K562 (cell line): Measurements from ENCODE around the gene SOAT2. TPM values are rescaled to one million over a fixed set of nuclear protein-coding genes. Genes with fewer than 3 reads are reported as not detected.
A peak's percentile ranks its signal among the peaks of the same experiment; 100 is the strongest.

Source experiments
- GABPB2 ChIP-seq: fragments of 250-450 bp; sonication (Bioruptor Pico); conservative IDR thresholded peaks from 2 replicates; pipeline ENCODE4 v1.5.1; 2021; ENCODE audit warnings: mild to moderate bottlenecking
- JUND ChIP-seq, 2 experiments: IDR thresholded peaks; 2 replicates in 1 of 2; 3 replicates in 1 of 2; pipeline ENCODE4 v1.6.1; 2011; ENCODE audit warnings: borderline replicate concordance in 2 of 2, low read depth in 2 of 2, low read length in 2 of 2, improper control_type of control experiment in 1 of 2, missing biosample characterization in 1 of 2, missing genetic modification characterization in 1 of 2, missing genetic modification reagents in 1 of 2
- KAT7 ChIP-seq: sonication (generic); formaldehyde crosslinking; IDR thresholded peaks from 2 replicates; pipeline ENCODE4 v1.8.0; 2022; ENCODE audit warnings: missing genetic modification reagents, mild to moderate bottlenecking, borderline replicate concordance
- MYNN ChIP-seq, 2 experiments: sonication (generic); formaldehyde crosslinking in 1 of 2; IDR thresholded peaks; 2 replicates each; pipeline versions ENCODE4 v1.5.0 to v1.6.1; 2016 to 2020; ENCODE audit warnings: antibody characterized with exemption in 1 of 2, missing genetic modification reagents in 1 of 2
- PHB ChIP-seq: fragments of 250-450 bp; sonication (Bioruptor Pico); IDR thresholded peaks from 2 replicates; pipeline ENCODE4 v1.5.0; 2021
- PML ChIP-seq: IDR thresholded peaks from 2 replicates; pipeline ENCODE4 v1.6.1; 2012; ENCODE audit warnings: low read length, inconsistent platforms
- SMAD1 ChIP-seq: fragments of 150-350 bp; IDR thresholded peaks from 2 replicates; pipeline ENCODE4 v1.6.1; 2014; ENCODE audit warnings: low read length, low read depth; ENCODE audit not compliant: partially characterized antibody
- THRAP3 ChIP-seq: fragments of 450-650 bp; IDR thresholded peaks from 2 replicates; pipeline ENCODE4 v1.6.1; 2016; ENCODE audit warnings: mild to moderate bottlenecking, inconsistent platforms, borderline replicate concordance
- TOE1 ChIP-seq, 2 experiments: fragments of 450-650 bp in 1 of 2; sonication (generic) in 1 of 2; formaldehyde crosslinking in 1 of 2; IDR thresholded peaks; 2 replicates each; pipeline versions ENCODE4 v1.7.1 to v1.8.0; 2016 to 2022; ENCODE audit warnings: borderline replicate concordance in 2 of 2, mild to moderate bottlenecking in 2 of 2, antibody characterized with exemption in 1 of 2, inconsistent platforms in 1 of 2, low read depth in 1 of 2, missing genetic modification reagents in 1 of 2, moderate library complexity in 1 of 2
- ZKSCAN1 ChIP-seq: fragments of 150-350 bp; IDR thresholded peaks from 2 replicates; pipeline ENCODE4 v1.6.1; 2016; ENCODE audit warnings: low read depth, low read length
- ZNF133 ChIP-seq: fragments of 250-450 bp; sonication (Bioruptor Pico); IDR thresholded peaks from 2 replicates; pipeline ENCODE4 v1.4.0; 2020; ENCODE audit warnings: mild to moderate bottlenecking
- ZSCAN29 ChIP-seq: fragments of 450-650 bp; IDR thresholded peaks from 2 replicates; pipeline ENCODE4 v1.6.1; 2017
- polyA plus RNA-seq, 8 experiments: library from polyadenylated mRNA; depleted of rRNA in 4 of 8; stranded (reverse) in 5 of 8; unstranded in 3 of 8; fragments of >200 nt; fragmentation: Nextera tagmentation in 2 of 8; fragmentation: Illumina TruSeq in 1 of 8; extraction: Ambion mirVana in 2 of 8; extraction: Trizol in 1 of 8; gene quantifications; 2 replicates each; pipeline versions ENCODE4 v1.2.1 to v1.2.3, GENCODE V29; 2011 to 2014; ENCODE audit warnings: inconsistent platforms in 1 of 8, missing spikeins in 1 of 8
- total RNA-seq, 7 experiments: library from RNA; depleted of rRNA in 6 of 7; stranded (reverse); fragments of >200 nt in 6 of 7; fragmentation: Illumina TruSeq in 2 of 7; extraction: Trizol in 2 of 7; gene quantifications; 2 replicates each; pipeline versions ENCODE4 v1.2.1 to v1.2.3, GENCODE V29; 2011 to 2021; ENCODE audit warnings: low replicate concordance in 1 of 7
- TF ChIP-seq, protein P1 (sequence below): sonication (generic); formaldehyde crosslinking; IDR thresholded peaks from 2 replicates; pipeline ENCODE4 v1.8.0; 2022; ENCODE audit warnings: mild to moderate bottlenecking, low read depth, missing genetic modification reagents
- TF ChIP-seq, protein P2 (sequence below): sonication (generic); formaldehyde crosslinking; IDR thresholded peaks from 2 replicates; pipeline ENCODE4 v1.9.0; 2022; ENCODE audit warnings: mild to moderate bottlenecking, missing genetic modification reagents
- TF ChIP-seq, protein P3 (sequence below): fragments of 250-450 bp; sonication (Bioruptor Pico); IDR thresholded peaks from 2 replicates; pipeline ENCODE4 v1.4.0; 2020; ENCODE audit warnings: mild to moderate bottlenecking, moderate library complexity
- TF ChIP-seq, protein P4 (sequence below): fragments of 250-450 bp; sonication (Bioruptor Pico); IDR thresholded peaks from 2 replicates; pipeline ENCODE4 v1.8.0; 2021; ENCODE audit warnings: borderline replicate concordance, mild to moderate bottlenecking, moderate library complexity; ENCODE audit not compliant: poor library complexity, severe bottlenecking
- TF ChIP-seq, protein P5 (sequence below): IDR thresholded peaks from 2 replicates; pipeline ENCODE4 v1.6.1; 2011; ENCODE audit not compliant: insufficient read length; ENCODE audit errors: extremely low read depth

The SOAT2 gene
- total and polyA plus RNA-seq, 9 of the 15 experiments (the other 6 are each of a cell fraction or from before 2014, with no cell fraction given), result 0.04 TPM; not detected in 8

DNA sequence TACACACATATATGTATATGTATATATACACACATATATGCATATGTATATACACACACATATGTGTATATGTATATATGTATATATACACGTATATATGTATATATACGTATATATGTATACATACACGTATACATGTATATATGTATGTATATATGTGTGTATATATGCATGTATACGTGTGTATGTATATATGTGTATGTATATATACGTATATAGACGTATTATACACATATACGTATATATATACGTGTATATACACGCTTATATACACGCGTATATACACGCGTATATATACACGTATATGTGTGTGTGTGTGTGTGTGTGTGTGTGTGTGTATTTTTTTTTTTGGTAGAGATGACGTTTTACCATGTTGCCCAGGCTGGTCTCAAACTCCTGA lies 44.4 kb downstream of the SOAT2 start (continued):
- TF ChIP-seq SMAD1 (no peak), ZKSCAN1 (no peak), KAT7 (no peak), PML (no peak), MYNN (IDR thresholded peaks at IDR 0.05) (no peak), MYNN (CRISPR knock-in tag; IDR thresholded peaks at IDR 0.05) (no peak), ZNF133 (CRISPR knock-in tag) (no peak), ZSCAN29 (no peak), THRAP3 (no peak), PHB (CRISPR knock-in tag) (no peak), GABPB2 (CRISPR knock-in tag) (peak; percentile 98), TOE1 (IDR thresholded peaks at IDR 0.05; ENCODE audit: borderline replicate concordance) (no peak), TOE1 (CRISPR knock-in tag; IDR thresholded peaks at IDR 0.05; ENCODE audit: borderline replicate concordance, low read depth) (no peak), JUND (IDR thresholded peaks at IDR 0.05; ENCODE audit: borderline replicate concordance, low read depth, low read length) (no peak), JUND (tag; IDR thresholded peaks at IDR 0.05; ENCODE audit: borderline replicate concordance, low read depth, low read length) (no peak)
- TF ChIP-seq, protein P1, sequence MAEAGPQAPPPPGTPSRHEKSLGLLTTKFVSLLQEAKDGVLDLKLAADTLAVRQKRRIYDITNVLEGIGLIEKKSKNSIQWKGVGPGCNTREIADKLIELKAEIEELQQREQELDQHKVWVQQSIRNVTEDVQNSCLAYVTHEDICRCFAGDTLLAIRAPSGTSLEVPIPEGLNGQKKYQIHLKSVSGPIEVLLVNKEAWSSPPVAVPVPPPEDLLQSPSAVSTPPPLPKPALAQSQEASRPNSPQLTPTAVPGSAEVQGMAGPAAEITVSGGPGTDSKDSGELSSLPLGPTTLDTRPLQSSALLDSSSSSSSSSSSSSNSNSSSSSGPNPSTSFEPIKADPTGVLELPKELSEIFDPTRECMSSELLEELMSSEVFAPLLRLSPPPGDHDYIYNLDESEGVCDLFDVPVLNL, result no peak
- TF ChIP-seq, protein P2, sequence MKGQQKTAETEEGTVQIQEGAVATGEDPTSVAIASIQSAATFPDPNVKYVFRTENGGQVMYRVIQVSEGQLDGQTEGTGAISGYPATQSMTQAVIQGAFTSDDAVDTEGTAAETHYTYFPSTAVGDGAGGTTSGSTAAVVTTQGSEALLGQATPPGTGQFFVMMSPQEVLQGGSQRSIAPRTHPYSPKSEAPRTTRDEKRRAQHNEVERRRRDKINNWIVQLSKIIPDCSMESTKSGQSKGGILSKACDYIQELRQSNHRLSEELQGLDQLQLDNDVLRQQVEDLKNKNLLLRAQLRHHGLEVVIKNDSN (CRISPR knock-in tag), result no peak
- TF ChIP-seq, protein P3, sequence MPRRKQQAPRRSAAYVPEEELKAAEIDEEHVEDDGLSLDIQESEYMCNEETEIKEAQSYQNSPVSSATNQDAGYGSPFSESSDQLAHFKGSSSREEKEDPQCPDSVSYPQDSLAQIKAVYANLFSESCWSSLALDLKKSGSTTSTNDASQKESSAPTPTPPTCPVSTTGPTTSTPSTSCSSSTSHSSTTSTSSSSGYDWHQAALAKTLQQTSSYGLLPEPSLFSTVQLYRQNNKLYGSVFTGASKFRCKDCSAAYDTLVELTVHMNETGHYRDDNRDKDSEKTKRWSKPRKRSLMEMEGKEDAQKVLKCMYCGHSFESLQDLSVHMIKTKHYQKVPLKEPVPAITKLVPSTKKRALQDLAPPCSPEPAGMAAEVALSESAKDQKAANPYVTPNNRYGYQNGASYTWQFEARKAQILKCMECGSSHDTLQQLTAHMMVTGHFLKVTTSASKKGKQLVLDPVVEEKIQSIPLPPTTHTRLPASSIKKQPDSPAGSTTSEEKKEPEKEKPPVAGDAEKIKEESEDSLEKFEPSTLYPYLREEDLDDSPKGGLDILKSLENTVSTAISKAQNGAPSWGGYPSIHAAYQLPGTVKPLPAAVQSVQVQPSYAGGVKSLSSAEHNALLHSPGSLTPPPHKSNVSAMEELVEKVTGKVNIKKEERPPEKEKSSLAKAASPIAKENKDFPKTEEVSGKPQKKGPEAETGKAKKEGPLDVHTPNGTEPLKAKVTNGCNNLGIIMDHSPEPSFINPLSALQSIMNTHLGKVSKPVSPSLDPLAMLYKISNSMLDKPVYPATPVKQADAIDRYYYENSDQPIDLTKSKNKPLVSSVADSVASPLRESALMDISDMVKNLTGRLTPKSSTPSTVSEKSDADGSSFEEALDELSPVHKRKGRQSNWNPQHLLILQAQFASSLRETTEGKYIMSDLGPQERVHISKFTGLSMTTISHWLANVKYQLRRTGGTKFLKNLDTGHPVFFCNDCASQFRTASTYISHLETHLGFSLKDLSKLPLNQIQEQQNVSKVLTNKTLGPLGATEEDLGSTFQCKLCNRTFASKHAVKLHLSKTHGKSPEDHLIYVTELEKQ (CRISPR knock-in tag), result peak; percentile 85; the same call in 1 of the 2 replicates
- TF ChIP-seq, protein P4, sequence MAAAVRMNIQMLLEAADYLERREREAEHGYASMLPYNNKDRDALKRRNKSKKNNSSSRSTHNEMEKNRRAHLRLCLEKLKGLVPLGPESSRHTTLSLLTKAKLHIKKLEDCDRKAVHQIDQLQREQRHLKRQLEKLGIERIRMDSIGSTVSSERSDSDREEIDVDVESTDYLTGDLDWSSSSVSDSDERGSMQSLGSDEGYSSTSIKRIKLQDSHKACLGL (CRISPR knock-in tag), result peak; percentile 76
- TF ChIP-seq, protein P5, sequence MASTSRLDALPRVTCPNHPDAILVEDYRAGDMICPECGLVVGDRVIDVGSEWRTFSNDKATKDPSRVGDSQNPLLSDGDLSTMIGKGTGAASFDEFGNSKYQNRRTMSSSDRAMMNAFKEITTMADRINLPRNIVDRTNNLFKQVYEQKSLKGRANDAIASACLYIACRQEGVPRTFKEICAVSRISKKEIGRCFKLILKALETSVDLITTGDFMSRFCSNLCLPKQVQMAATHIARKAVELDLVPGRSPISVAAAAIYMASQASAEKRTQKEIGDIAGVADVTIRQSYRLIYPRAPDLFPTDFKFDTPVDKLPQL, result no peak
